Type B pancreatic cell (in vitro differentiated cells): ENCODE measurements around the gene POLD2. TPM values are rescaled to one million over a fixed set of nuclear protein-coding genes. Genes with fewer than 3 reads are reported as not detected.

Experiments used
- DNase-seq: peaks from one replicate; pipeline ENCODE4 v3.0.0; 2021; ENCODE audit warnings: mixed read lengths; ENCODE audit not compliant: unreplicated experiment; ENCODE audit errors: extremely low spot score
- H3K27ac Mint-ChIP-seq: 2 replicates; pipeline ENCODE4 v1.8.0; 2021; ENCODE audit warnings: mild to moderate bottlenecking, mixed read lengths
- H3K27me3 Mint-ChIP-seq: 2 replicates; pipeline ENCODE4 v1.8.0; 2021; ENCODE audit warnings: mixed read lengths
- H3K36me3 Mint-ChIP-seq: 2 replicates; pipeline ENCODE4 v1.8.0; 2021; ENCODE audit warnings: mixed read lengths
- H3K4me1 Mint-ChIP-seq: one replicate; pipeline ENCODE4 v1.8.0; 2021; ENCODE audit warnings: mixed read lengths; ENCODE audit not compliant: unreplicated experiment
- H3K4me3 Mint-ChIP-seq: 2 replicates; pipeline ENCODE4 v1.8.0; 2021; ENCODE audit warnings: mild to moderate bottlenecking, mixed read lengths
- H3K9me3 Mint-ChIP-seq: 2 replicates; pipeline ENCODE4 v1.8.0; 2021; ENCODE audit warnings: mixed read lengths
- total RNA-seq: library from RNA; stranded (reverse); gene quantifications from 2 replicates; pipeline ENCODE4 v1.2.1, GENCODE V29; 2021; ENCODE audit warnings: low replicate concordance
- TF ChIP-seq, protein P1 (sequence below): fragments of 200-600 bp; sonication (generic); conservative IDR thresholded peaks from 2 replicates; pipeline ENCODE4 v1.5.0; 2021; ENCODE audit warnings: antibody characterized with exemption, mild to moderate bottlenecking

Gene POLD2
- total RNA-seq, 1 donor from 2014 or later = 142 TPM

DNA sequence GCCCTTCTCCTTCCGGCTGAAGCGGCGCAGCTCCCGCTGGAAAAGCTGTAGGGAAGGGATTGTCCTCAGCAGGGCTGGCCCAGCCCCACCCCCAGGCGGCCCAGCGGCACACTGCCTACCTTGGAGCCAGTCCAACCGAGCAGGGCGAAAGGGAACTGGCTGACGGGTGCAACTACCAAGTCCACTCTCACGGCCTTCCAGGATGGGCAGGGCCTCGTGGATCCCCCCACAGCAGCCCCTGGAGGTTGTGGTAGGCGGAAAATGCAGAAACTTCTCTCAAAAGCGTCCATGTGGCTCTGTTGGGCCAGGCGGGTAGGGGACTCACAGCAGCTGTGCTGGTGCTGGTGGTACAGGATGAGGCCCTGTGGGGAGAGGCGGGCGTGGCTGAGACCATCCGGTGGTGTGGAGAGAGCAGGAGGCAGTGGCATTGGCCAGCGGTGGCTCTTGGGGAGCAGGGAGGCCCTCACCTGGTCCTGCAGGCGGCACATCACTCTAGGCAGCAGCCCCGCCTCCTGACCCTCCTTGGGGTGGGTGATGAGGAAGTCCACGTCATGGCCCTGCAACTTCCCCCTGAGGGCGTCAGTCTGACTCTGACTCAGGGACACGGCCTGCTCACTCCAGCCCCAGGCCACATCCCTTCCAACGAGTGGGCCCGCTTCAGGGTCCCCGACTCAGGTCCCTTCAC is 49.5 kb downstream of the POLD2 start:
- Mint-ChIP-seq H3K36me3 (no peaks in the 10 kb centered on the region), H3K27ac (no peak overlapping the region), H3K4me3 (no peak overlapping the region), H3K9me3 (no peaks in the 10 kb centered on the region), H3K27me3 (no peaks in the 10 kb centered on the region), H3K4me1 (peaks cover 4% of the 10 kb centered on the region)
- TF ChIP-seq, protein P1, sequence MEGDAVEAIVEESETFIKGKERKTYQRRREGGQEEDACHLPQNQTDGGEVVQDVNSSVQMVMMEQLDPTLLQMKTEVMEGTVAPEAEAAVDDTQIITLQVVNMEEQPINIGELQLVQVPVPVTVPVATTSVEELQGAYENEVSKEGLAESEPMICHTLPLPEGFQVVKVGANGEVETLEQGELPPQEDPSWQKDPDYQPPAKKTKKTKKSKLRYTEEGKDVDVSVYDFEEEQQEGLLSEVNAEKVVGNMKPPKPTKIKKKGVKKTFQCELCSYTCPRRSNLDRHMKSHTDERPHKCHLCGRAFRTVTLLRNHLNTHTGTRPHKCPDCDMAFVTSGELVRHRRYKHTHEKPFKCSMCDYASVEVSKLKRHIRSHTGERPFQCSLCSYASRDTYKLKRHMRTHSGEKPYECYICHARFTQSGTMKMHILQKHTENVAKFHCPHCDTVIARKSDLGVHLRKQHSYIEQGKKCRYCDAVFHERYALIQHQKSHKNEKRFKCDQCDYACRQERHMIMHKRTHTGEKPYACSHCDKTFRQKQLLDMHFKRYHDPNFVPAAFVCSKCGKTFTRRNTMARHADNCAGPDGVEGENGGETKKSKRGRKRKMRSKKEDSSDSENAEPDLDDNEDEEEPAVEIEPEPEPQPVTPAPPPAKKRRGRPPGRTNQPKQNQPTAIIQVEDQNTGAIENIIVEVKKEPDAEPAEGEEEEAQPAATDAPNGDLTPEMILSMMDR = no peak
- no peak for DNase-seq

DNA sequence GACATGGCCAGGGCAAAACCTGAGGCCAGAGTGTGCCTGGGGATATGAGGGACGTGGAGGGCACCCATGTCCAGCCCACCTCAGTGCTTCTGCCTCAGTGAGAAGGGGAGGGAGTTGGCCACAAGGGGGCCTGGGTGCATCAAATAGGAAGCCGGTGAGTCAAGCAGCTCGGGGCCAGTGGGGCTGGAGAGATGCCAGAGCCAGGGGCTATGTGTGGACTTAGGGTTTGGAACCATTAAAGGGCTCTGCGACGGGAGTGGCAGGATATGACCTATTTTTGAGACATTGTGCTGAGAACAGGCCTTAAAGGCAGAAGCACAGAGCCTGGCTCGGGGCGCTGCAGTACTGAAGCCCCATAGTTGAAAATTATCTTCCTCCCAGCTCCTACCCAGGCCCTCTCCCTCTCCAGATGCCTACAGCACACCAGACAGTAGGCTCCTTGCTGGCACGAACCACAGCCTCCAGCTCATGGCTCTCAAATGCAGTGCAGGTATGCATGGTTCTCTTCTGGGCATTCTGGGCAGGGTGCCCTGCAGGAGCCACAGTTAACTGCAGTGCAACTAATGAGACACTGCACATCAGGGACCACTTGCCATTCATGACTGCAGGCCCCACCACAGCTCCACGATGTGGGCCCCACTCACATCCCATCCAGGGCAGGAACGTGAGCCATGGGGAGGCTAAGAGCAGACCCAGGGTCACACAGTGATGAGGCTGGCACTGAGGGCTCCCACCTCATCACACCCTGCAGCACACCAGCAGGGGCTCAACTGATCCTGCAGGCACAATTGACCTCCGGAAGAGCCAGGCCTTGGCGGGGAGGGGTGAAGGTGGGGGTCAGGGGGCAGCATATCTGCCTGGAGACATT is 50.8 kb downstream of the POLD2 start:
- no peak for DNase-seq
- H3K27ac Mint-ChIP-seq = peak overlapping the region; percentile 64
- no peaks in the 10 kb centered on the region for H3K36me3 Mint-ChIP-seq
- no peak overlapping the region for H3K4me3 Mint-ChIP-seq
- TF ChIP-seq, protein P1 = peak; percentile 77
- peaks cover 4% of the 10 kb centered on the region for H3K4me1 Mint-ChIP-seq
- no peaks in the 10 kb centered on the region for H3K27me3 Mint-ChIP-seq
- no peaks in the 10 kb centered on the region for H3K9me3 Mint-ChIP-seq

DNA sequence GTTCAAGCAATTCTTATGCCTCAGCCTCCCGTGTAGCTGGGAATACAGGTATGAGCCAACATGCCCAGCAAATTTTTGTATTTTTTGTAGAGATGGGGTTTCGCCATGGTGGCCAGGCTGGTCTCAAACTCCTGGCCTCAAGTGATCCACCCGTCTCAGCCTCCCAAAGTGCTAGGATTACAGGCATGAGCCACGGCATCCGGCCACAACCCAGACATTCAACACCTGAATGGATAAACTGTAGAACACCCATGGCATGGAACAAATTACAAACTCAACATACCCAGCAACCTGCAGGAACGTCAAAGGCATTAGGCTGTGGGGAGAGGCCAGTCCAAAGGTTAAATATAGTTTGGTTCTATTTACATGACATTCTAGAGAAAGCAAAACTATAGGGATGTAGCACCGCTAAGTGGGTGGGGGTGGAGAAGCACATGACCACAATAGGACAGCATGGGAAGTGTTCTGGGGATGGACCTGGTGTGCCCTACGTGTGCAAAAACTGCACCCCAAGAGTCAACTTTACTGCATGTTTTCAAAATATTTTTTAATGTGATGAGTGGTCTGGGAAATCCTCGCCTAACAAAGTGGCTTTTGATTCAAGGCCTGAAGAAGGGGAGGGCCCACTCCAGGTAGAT is 51.5 kb downstream of the POLD2 start:
- H3K27me3 Mint-ChIP-seq = no peaks in the 10 kb centered on the region
- H3K9me3 Mint-ChIP-seq = no peaks in the 10 kb centered on the region
- H3K27ac Mint-ChIP-seq = peak overlapping the region; percentile 64
- TF ChIP-seq, protein P1 = no peak
- no peak for DNase-seq
- no peak overlapping the region for H3K4me3 Mint-ChIP-seq
- H3K36me3 Mint-ChIP-seq = no peaks in the 10 kb centered on the region
- H3K4me1 Mint-ChIP-seq = peaks cover 4% of the 10 kb centered on the region

GRCh38 chr7:44068054-44068453 is 55.3 kb downstream of the POLD2 start:
- H3K27me3 Mint-ChIP-seq = no peaks in the 10 kb centered on the region
- TF ChIP-seq, protein P1 = no peak
- H3K4me3 Mint-ChIP-seq = no peak overlapping the region
- H3K36me3 Mint-ChIP-seq = no peaks in the 10 kb centered on the region
- H3K9me3 Mint-ChIP-seq = no peaks in the 10 kb centered on the region
- peak overlapping the region; percentile 51 for H3K27ac Mint-ChIP-seq
- no peak for DNase-seq
- H3K4me1 Mint-ChIP-seq = peaks cover 7% of the 10 kb centered on the region

GRCh38 chr7:44067064-44067951 is 56.0 kb downstream of the POLD2 start:
- H3K4me1 Mint-ChIP-seq = peaks cover 5% of the 10 kb centered on the region
- no peaks in the 10 kb centered on the region for H3K36me3 Mint-ChIP-seq
- no peak overlapping the region for H3K4me3 Mint-ChIP-seq
- no peaks in the 10 kb centered on the region for H3K27me3 Mint-ChIP-seq
- DNase-seq = no peak
- H3K27ac Mint-ChIP-seq = peak overlapping the region; percentile 50
- TF ChIP-seq, protein P1 = no peak
- H3K9me3 Mint-ChIP-seq = no peaks in the 10 kb centered on the region
